ENCODE results near the gene SOX13.

Gene SOX13

DNA sequence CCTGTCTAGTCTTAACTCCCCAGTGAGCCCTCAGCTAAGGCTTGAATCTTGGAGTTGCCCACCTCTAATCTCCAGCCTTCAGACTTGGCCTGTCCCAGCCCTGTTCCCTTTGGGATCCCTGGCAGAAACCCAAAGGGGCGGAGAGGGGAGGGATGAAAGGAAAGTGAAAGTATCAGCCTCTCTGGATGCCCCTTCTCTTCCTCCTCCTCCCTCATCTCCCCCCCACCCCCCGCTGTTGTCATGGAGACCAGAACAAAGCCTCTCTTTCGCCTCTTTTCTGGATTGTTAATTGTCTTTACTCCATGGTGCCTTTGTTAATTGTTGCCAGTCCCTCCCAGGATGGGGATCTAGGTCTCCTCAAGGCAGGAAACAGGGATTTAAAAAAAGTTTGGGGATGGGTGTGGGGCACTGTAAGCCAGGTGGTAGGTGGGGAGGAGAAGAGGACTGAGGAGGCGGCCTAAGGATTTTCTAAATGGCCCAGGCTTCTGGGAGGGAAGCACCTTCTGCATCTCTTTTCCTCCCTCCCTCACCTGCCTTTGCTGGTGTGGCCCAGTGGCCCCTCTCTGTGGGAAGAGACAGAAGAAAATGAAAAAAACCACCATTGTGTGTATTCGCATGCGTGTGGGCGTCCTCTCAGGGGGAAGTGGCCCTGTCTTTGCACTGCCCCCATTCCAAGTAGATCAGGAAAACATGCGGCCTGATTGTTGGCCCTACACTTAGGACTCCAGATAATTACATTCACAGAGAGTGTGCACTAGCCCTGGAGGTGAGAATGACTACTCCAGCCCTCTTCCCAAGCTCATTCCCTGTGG, 7.5 kb upstream of the SOX13 start:
- no peak for DNase-seq

DNA sequence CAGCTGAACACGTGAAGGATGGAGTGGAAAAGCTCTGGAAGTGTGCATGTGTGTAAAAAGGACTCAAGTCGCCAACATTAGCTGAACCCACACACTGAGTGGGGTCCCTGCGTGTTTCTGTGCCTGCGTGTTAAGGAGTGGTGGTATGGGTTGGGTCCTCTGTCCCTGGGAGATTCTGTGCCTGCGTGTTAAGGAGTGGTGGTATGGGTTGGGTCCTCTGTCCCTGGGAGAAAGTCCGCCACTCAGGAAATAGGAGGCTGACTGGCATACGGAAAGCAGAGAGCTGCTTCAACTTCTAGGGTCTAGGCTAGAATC, 7.0 kb upstream of the SOX13 start:
- no peak for DNase-seq

DNA sequence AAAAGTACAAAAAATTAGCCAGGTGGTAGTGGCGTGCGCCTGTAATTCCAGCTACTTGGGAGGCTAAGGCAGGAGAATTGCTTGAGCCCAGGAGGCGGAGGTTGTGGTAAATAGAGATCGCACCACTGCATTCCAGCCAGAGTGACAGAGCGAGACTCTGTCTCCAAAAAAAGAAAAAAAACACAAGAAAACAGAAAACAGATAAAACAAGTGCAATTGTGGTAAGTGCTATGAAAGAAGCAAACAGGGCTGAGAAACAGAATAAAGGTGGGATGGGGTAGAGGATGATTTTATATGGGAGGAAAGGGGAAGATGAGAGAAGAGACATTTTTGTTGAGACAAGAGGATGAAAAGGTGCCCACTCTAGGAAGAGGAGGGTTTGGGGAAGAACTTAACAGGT, 5.0 kb upstream of the SOX13 start:
- DNase-seq = no peak

DNA sequence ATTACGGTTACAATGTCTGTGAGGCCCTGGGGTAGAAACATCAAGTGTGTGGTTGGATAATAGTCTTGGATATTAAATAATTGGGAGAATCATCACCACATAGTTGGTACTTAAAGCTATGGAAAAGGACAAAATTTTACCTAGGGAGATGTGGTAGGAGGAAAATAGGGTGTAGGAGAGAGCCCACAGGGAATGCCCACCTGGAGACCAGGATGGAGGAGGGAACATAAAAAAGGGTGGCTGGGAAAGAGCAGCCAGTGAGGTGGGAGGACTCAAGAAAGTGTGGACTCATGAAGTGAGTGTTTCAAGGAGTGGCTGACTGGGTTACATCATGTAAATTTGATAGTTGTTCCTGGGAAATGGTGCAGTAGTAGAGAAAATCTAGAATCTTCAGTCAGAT, 3.0 kb upstream of the SOX13 start:
- DNase-seq = no peak

DNA sequence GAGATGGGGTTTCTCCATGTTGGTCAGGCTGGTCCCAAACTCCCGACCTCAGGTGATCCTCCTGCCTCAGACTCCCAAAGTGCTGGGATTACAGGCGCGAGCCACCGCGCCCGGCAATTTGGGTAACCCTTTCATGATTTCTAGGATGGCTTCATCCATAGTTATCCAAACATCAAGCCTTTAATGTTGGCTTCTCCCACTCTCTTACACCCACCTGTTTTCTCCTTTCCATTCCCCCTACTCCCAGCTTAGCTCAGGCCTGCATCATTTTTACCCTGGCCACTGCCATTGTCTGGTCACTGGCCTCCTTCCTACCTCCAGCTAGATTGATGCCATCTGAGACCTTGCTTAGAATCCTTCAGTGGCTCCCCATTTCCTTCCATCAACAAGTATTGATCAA, 2.0 kb upstream of the SOX13 start:
- DNase-seq = no peak

DNA sequence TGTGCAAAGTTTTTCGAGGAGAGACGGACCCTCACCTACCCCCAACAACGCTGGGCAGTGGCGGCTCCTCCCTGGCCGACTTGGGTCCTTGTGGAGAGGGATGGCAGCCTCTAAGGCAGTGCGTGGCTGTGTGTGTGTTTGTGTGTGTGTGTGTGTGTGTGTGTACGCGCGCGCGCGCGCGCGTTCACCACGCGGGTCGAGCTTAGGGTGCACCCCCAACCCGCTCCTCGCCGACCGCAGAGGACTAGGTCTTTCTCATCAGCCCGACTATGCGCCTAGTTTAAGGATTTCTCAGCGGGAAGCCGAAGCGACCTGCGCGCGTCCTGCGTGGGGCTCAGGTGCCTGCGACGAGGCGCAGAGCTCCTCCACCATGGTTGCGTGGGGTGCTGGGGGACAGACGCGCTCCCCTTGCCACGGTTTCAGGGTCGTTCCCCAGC, 940 bp downstream of the SOX13 start:
- DNase-seq = no peak

DNA sequence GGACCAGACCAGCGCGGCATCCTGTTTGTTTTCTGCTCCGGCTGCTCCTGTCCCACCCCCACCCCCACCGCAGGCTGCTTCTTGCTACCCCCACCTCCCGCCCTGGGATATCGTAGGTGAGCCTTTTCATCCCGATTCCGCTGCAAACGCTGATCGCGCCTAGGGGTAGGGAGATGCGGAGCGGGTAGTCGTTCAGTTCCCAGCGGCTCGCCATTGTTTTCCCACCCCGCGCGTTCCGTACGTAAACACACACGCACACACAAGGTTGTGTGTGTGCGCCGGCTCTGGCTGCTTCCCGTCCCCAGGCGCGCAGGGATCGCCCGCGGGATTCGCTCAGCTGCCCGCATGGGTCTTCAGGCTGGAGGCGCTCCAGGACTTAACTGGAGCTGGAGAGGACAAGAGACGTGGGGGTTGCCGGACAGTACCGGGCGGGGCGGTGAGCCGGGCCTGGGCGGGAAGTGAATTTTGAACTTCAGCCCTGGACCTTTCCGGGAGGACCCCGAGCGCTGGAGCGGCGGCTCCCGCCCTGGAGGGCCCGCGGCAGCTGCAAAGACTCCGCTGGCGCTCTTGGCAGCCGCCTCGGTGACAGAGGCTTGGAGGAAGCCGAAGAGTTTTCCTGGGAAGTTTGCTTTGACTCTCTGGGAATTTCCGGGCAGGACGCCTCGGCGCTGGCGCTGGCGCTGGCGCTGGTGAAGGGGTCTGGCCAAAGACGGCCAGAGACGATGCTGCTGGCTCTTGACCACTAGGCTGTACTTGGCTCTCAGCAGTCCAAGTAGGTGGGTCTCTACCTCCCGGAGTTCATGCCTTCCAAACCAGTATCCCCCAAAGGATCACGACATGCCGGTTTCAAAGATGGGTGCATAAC, 1.6 kb downstream of the SOX13 start:
- DNase-seq = no peak

DNA sequence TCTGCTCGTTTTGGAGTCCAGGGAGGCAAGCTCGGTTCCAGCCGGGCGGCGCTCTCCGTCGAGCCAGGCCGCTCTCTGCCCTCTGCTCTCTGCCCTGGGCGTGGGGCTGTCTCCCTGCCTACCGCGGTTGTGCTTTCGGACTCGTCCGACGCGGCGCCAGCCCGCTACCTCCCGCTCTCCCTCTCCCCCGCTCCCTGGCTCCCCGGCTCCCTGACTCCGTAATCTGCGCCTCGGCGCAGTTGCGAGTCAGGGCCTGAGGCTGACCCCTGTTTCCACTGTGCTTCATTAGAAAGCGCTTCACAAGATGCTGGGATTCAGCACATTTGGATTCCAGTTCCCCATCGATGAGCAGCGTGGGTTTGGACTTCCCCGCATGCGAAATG, 2.2 kb downstream of the SOX13 start:
- DNase-seq = no peak

DNA sequence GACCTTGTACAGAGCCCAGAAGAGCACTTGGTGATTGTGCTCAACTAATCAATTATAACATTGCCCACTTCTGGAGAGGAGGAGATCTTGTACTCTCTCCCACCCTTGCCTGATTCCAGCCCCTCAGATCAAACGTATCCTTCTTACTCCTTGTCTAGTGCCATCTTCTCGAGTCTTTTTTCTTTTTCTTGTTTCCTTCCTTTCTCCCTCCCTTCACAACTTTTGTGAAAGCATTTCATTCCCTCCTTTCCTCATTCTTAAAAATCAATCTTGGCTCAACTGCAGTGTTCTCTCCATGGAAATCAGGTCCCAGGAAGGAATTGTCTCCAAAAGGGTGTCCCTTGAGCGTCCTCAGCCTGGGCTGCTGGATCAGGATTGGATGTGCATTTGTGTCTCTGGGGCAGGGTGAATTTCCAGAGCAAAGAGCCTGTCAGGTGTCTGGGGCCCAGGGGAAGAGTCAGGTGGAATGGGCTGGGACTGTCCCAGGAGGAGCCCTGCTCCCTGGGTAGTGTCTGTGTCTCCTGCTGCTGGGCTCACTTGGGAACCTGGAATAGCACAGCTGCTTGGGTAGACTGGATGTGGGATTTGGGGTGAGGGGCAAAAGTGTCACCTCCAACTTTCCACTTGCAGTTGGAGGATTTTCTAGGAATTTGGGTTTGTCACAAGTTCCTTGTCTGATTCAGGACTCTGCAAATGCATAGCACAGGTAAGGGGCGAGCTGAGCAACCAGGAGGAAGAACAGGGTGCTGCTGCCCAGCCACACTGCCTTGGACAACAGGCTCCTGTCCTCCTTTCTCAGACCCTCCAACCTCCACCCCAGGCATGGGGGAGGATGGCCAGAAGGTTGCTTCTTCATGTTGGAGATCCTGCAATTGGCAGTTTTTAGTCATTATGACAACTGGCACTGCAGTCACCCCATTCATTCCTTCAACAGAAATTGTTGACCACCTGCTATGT, 3.3 kb downstream of the SOX13 start:
- DNase-seq = no peak

DNA sequence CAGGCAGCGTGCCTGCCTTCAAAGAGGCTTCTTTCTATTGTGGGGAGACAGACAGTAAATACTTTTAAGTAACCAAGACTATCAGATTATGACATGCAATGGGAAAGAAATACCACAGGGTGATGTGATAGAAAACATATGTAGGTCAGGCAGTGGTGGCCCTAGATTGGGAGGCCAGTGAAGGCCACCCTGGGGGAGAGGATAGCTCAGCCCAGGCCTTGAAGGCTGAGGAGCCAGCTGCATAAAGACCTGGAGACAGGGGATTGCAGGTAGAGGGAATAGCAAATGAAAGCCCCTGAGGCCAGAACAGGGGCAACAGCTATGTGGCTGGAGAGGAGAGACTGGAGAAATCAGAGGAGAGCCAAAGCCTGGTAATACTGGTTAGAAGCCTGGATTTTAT, 4.0 kb downstream of the SOX13 start:
- no peak for DNase-seq

DNA sequence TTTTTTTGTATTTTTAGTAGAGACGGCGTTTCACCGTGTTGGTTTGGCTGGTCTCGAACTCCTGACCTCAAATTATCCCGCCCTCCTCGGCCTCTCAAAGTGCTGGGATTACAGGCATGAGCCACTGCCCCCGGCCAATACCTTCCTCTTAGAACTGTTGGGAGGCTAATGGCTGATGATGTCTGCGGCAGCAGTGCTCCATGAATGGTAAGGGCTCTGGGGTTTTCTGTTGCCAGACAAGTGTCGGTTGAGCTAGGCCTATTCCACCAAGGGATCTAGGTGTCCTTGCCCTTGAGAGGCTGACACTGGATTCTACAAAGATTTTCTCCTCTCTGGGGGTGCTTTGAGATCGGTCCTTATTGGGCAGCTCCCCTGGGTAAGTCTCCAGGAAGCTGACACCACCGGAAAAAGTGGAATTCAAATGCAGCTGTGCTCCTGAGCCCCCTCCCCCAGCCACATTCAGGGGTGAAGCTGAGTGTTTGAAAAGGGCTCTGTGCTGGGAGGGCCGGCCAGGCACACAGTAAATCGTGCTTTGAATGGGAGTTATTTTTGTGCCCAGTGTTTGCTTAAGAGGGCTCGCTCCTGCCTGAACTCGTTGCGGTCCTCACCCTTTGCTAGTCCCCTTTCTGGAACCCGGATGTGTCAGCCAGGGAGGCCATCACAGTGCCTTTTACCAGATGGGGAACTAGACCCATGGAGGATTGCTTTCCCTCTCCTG, 5.2 kb downstream of the SOX13 start:
- DNase-seq = no peak

DNA sequence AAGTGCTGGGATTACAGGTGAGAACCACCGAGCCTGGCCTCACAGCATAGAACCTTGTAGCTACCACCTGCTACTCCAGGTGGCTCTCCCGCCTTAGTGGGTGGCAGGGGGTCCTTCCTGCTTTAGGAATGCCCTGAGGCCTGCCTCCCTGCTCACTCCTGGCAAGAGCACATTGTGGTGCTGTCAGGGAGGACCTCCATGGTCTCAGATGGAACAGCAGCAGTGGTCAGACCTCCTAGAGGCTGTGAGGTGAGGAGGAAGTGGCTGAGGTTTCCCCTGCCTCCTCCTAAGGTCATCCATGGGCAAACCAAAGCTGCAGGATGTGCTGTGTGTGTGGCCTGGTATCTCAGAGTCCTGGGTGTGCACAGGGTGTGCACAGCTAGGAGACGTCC, 6.7 kb downstream of the SOX13 start:
- DNase-seq = no peak

DNA sequence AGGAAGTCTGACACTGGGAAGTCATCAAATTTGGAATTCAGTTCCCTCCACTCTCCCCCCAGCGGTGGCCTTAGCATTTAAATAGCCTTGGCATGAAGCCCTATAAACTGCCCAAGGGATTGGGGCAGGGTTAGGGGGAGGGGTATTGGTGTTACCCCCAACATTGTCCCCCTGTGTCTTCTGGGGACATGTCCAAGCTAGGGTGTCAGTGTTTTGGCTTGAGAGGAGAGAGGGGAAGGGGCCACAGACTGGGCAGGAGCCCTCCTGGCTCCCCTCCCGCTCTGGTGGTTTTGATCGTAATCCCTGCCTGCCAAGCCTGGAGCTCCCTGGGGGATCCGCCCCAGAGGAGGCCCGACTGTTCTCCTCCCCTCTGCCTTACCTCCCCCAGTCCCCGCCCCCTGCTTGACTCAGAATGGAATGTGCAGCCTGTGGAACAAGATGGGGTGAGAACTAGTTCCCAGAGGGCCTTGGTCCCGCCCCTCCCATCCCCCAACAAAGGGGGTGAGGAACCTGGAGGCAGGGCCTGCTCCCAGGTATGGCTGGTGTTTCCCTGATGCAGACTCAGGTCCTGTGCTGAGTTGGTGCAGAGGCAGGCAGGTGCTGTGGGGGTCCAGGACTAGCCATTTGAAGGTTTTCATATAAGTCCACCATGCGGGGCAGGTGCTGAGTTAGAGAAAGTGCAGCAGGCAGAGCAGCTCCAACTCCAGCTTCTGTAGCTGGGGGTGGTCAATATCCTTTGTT, 7.4 kb downstream of the SOX13 start:
- no peak for DNase-seq

DNA sequence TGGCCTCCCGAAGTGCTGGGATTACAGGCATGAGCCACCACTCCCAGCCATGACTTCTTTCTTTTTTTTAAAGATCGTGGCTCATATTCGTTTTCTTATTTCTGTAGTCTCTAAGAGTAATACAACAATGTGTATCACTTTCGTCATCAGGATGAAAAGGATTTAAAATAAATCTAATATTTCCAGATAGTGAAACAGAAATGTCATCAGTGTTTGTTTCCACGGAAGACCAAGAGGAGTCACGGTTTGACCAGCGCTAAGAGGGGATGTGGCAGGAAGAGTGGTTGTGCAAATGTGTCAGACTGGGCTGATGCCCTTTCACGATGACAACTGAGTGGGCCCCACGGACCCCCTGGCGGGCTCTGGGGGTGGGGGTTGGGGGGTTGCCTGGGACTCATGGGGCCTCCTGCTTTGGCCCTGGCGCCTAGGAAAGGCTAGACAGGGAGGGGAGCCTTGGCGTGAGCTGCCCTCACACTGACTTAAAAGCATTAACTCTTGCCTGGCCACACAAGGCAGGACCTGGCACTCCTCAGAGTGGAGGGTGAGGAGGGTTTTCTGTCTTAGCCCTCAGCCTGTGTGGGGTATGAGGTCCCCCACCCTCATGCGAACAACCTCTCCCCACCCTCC, 8.4 kb downstream of the SOX13 start:
- DNase-seq = no peak

DNA sequence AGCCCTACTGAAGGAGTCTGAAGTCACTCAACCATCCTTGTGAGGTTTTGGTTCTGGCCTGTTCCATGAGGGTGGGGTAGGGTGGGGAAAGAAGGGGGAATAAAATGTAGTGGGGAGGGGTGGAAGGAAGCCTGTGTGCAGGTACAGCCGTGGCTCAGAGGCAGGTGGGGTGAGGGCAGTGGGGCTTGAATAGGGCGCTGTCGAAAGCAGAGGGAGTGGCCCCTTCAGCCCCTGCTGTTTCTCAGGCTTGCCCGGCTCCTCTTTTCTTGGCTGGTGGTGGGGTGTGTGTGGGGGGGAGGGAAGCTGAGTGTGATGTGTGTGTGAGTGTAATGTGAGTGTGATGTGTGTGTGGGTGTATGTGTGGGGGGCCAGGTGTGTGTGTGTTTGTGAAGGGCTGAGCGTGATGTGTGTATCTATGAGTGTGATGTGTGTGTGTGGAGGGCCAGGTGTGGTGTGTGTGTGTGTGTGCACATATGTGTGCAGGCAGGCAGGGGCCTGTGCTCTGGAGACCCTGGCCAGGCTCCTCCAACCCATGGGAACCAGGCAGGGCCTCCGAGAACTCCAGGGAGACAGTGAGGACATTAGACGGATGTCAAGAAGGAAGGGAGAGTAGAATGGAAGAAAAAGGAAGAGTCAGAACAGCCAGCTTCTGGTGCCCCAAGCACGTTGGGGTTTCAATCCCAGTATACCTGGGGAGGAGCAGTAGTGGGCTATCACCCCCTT, 9.0 kb downstream of the SOX13 start:
- no peak for DNase-seq

DNA sequence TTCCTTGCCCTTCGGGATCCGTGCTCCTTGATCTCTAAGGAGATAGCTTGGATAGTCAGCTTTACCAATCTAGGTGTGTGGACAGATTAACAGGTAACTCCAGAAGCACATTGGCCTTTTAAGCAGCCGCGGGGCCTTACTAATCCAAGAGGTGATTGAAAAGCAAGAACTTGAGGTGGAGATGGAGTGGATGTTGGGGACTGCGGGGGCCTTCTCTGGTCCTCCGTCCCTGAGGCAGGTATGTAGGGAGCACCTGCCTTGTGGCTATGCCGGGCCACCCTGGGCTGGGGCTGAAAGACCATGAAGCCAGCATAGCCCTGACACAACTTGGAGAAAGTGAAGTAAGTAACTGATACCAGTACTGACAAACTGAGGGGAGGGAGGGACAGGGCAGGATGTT, 10.6 kb downstream of the SOX13 start:
- DNase-seq = no peak

DNA sequence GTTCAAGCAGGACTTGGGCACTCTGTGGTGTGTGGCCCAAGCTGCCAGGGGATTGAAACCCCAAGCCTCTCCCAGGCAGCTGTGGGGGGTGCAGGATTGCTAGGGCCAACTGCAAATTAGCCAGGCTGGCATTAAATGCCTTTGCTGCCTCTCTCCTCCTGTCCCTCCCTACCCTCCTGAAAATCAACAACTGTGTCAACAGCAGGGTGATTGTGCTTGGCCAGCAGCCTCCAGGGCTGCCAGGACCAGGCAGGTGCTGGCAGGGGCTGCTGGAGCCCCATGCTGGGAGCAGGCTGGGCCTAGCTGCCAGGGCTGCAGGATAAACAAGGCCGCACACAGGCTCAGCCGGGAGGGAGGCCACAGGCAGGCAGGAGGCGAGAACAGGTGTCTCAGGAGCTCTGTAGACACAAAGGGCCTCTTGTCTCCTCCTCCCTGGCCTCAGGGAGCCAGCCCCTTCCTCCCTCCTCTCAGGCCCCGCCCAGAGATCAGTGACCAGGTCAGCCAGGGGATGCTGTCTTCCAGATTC, 11.4 kb downstream of the SOX13 start:
- DNase-seq = no peak

DNA sequence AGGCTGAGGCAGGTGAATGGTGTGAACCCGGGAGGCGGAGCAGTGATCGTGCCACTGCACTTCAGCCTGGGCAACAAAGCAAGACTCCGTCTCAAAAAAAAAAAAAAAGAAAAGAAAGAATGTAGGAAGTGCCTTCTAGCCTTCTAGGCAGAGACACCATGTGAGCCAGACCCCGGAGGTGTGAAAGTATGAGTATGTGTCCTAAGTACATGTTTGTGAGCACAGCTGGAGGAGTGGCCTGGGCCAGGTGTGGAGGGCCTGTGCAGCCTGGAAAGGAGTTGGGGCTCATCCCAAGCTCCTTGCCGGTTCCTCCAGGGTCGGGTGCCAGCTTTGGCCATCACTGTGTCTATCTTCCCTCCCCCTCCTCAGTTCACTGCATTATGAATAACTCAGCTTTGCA, 13.0 kb downstream of the SOX13 start:
- no peak for DNase-seq

DNA sequence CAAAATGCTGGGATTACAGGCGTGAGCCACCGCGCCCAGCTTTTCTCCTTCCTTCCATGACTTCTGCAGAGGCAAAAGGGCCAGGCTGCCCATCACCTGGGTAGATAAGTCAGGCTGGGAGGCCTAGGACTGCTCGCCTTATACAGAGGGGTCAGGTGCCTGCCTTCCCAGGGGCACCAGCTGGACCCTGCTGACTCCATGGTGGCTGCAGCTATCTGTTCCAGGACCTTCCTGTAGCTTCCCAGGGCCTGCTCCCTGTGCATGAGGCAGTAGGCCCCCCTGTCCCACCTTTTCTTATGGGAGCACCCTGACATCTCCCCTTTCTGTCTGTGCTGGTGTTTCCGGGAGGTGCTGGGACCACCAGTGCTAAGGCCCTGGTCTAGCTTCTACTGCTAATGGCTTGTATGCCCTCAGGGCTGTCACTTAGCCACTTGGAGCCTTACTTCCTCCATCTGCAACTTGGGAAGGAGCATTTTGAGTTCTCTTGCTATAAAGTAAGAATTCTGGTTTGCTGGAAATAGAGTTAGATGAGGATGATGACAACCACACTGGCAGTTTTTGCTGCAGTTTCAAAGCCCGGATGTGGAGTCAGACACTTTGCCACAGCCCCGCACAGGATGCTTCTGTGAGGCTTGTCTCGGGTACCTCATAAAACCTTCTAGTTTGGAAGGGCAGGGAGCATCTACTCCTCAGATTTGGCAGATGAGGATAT, 14.4 kb downstream of the SOX13 start:
- DNase-seq = no peak

Measured in activated effector memory CD4-positive, alpha-beta T cell treated with Interleukin-2 at 50 U/mL for 16 hours (primary cell).